AG04449 (cell line): Measurements from ENCODE around the gene SIX5.
A peak's percentile ranks its signal among the peaks of the same experiment; 100 is the strongest.
"Not testable (repeated sequence)": the region's sequence is repeated elsewhere in the genome, so short reads cannot be mapped to it uniquely, and the experiment has no call there.

Source experiments
- CTCF ChIA-PET: fragments of 350-600 bp; formaldehyde crosslinking; extraction: SDS; loops from one replicate; lab custom pipeline; 2021; ENCODE audit warnings: antibody characterized with exemption; lab: Yijun Ruan, JAX
- POLR2A ChIA-PET: fragments of 400-600, 350-600 bp; formaldehyde crosslinking; extraction: SDS; loops from one replicate; lab custom pipeline; 2020; ENCODE audit warnings: antibody characterized with exemption, inconsistent platforms; lab: Yijun Ruan, JAX
- DNase-seq: peaks from one replicate; pipeline ENCODE4 v3.0.0-alpha.2; 2010; ENCODE audit warnings: low read depth, low spot score
- H3K4me3 ChIP-seq: 2 replicates; pipeline ENCODE4 v1.5.1; 2011; ENCODE audit warnings: low read depth, mild to moderate bottlenecking, control low read depth, low read length
- TF ChIP-seq, protein P1 (sequence below): IDR thresholded peaks from one replicate; pipeline ENCODE4 v1.5.1; 2011; ENCODE audit warnings: mild to moderate bottlenecking, moderate library complexity, low read length, control low read depth, inconsistent platforms; ENCODE audit not compliant: insufficient read depth; ENCODE audit errors: missing control alignments

SIX5 gene

DNA sequence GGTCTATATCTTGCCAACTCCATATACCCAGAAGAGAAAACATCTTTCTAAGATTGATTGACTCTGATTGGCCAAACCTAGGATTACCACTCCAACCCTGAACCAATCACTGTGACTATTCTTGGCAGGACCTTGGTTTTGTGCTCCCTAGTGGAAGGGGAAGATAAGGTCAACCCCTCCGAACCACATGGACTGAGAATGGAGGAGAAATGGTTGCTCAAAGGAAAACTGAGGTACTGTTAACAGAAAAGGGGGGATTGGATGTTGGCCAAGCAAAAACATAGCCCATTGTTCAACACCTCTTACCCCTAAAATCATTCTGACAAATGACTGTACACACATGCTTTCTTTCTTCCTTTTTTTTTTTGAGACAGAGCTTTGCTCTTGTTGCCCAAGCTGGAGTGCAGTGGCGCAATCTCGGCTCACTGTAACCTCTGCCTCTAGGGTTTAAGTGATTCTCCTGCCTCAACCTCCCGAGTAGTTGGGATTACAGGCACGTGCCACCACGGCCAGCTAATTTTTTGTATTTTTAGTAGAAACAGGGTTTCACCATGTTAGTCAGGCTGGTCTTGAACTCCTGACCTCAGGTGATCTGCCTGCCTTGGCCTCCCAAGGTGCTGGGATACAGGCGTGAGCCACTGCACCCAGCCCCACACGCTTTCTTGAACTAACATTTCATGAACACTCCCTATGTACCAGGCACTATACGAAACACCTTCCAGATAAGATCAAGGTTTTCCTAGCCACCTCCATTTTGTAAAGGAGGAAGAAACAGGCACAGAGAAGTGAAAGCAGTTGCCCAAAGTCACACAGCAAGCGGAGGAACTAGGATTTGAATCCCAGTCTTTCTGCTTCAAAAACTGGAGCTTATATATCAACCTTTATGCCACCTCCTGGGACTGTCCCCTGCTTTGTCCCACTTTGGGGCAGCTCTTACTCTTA is 29.3 kb downstream of the SIX5 start:
- POLR2A ChIA-PET: interaction anchor here (1.6 kb wide), 1 partner anchor 9 kb away, joined by 5 read pairs; the partner anchor contains the start of gene FBXO46
- no peak for DNase-seq
- no peak overlapping the region for H3K4me3 ChIP-seq
- TF ChIP-seq, protein P1, sequence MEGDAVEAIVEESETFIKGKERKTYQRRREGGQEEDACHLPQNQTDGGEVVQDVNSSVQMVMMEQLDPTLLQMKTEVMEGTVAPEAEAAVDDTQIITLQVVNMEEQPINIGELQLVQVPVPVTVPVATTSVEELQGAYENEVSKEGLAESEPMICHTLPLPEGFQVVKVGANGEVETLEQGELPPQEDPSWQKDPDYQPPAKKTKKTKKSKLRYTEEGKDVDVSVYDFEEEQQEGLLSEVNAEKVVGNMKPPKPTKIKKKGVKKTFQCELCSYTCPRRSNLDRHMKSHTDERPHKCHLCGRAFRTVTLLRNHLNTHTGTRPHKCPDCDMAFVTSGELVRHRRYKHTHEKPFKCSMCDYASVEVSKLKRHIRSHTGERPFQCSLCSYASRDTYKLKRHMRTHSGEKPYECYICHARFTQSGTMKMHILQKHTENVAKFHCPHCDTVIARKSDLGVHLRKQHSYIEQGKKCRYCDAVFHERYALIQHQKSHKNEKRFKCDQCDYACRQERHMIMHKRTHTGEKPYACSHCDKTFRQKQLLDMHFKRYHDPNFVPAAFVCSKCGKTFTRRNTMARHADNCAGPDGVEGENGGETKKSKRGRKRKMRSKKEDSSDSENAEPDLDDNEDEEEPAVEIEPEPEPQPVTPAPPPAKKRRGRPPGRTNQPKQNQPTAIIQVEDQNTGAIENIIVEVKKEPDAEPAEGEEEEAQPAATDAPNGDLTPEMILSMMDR: no peak
- CTCF ChIA-PET: interaction anchor here (2.1 kb wide), 1 partner anchor 13 kb away, joined by 5 read pairs; no protein-coding TSS in a partner anchor

DNA sequence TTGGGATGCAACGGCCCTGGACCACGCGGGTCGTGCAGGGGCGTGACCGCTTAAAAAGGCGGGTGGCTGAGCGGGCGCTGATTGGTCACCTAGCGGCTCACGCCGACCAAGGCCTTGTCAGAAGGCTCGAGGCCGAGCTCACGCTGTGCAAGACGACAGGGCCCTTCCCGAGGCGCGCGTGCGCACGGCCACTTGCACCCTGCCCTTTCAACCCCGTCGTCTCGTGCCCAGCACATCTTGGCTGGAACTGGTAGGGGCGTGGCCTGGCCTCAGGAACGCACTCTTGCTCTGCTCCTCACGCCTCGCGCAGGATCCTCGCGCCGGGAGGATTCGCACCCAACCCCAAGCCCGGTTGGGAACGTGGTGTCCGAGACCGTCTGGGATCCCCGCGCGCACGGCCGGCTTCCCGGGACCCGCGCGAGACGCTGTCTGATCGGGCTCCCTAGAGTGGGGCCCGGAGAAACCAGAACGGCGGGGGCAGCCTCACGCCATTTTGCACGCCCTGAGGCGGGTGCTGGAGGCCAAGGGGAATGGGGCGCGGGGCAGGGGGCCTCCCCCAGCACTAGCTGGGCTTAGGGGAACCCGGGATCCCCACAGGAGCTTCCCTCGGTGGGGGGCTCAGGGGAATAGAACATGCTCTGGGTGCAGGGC is 35.8 kb downstream of the SIX5 start, which contains the start of gene MEIOSIN:
MEIOSIN (plus strand) TSS at position 280 of the 651 bp plus-strand sequence. CDS start 1,938 bp downstream, outside the sequence.
- CTCF ChIA-PET: interaction anchor here (0.7 kb wide), 1 partner anchor 36 kb away, joined by 3 read pairs; the partner anchor contains the start of gene SIX5
- POLR2A ChIA-PET: interaction anchor here (0.6 kb wide), 1 partner anchor 20 kb away, joined by 3 read pairs; no protein-coding TSS in a partner anchor
- no peak within 1 kb of the TSS for H3K4me3 ChIP-seq
- DNase-seq: no peak
- TF ChIP-seq, protein P1: no peak

DNA sequence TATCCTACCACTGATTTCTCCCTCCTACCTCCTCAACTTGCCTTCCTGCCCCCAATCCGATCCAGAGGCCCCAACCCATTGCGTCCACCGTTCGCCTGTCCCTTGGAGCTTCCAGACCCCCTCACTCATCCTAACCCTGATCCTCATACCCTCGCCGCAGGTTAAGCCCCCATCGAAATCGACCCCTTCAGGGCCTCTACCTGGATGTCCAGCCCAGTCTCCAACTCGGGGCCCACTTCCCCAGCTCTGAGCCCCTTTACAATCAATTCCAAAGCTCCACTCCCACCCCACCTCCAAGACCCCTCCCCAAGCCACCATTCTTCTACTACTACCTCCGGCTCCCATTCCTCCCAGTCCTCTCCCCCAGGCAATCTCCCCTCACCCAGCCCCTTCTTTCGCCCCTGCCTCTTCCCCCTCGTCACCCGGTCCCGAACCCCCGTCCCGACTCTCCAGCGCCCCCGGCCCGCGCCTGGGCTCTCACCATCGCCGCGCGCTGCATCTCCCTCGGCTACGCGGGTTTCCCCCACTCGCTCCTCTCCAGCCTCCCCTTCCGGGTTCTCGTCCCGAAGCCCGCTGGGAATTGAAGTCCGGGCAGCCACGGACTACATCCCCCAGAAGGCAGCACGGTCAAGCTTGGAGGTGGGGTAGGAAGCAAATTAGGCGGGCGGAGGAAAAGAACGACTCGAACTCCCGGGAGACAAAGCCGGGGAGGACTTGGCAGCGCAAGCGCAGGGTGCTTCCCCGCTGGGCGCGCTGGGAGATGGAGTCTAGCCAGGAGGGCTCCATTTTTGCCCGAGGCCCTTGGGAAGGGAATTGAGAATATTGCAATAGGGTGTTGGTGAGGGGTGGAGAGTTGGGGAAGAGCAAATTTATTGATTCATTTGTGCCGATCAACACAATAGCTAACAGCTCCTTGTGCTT is 38.4 kb downstream of the SIX5 start, which contains the start of gene FBXO46:
FBXO46 (minus strand) TSS at position 529 of the 921 bp plus-strand sequence. CDS start 17,401 bp downstream, outside the sequence.
- H3K4me3 ChIP-seq: peak within 1 kb of the TSS; percentile 88
- CTCF ChIA-PET: interaction anchor here (1.1 to 2.7 kb wide), 8 partner anchors 14 to 245 kb away, joined by 3 to 19 read pairs (median 6); partner anchors contain the start of genes QPCTL, SIX5 and SNRPD2
- POLR2A ChIA-PET: interaction anchor here (0.6 to 1.4 kb wide), 7 partner anchors 10 to 65 kb away, joined by 3 to 11 read pairs (median 4); partner anchors contain the start of genes QPCTL, SIX5 and SNRPD2
- DNase-seq: peak; percentile 90
- TF ChIP-seq, protein P1: peak; percentile 43

DNA sequence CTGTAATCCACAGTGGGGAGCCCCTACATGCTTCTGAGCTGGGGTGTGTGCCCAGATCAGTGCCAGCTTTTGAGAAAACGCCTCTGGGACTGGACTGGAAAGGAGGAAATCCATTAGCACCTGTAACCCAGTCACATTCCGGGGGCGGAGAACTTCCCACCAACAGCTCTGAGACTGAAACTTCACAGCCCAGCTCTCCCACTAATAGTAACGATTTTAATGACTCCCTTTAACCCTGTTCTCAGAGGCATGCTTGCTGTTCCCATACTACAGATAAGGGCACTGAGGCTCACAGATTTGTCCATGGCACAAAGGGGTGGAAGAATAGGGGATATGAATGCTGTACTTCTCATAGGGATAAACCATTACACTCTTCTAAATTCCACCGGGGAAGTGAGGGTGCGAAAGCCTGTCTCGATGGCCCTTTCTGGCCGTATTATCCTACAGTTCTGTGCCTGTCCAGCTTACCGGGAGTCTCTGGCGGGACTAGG is 39.2 kb downstream of the SIX5 start:
- peak overlapping the region; percentile 88 for H3K4me3 ChIP-seq
- no peak for DNase-seq
- POLR2A ChIA-PET: interaction anchor here (0.7 to 1.4 kb wide), 3 partner anchors 10 to 38 kb away, joined by 3 to 5 read pairs (median 4); partner anchors contain the start of genes QPCTL and SNRPD2
- CTCF ChIA-PET: interaction anchor here (0.8 to 2.7 kb wide), 7 partner anchors 13 to 244 kb away, joined by 3 to 19 read pairs (median 5); partner anchors contain the start of genes QPCTL and SNRPD2
- TF ChIP-seq, protein P1: no peak

DNA sequence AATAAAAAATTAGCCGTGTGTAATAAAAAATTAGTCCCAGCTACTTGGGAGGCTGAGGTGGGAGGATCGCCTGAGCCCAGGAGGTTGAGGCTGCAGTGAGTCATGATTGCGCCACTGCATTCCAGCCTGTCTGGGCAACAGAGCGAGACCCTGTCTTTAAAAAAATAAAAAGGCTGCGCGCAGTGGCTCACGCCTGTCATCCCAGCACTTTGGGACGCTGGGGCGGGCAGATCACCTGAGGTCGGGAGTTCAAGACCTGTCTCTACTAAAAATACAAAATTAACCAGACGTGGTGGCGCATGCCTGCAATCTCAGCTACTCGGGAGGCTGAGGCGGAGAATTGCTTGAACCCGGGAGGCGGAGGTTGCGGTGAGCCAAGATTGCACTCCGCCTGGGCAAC is 40.4 kb downstream of the SIX5 start:
- DNase-seq, CTCF ChIA-PET, H3K4me3 ChIP-seq, POLR2A ChIA-PET: not testable (repeated sequence)

DNA sequence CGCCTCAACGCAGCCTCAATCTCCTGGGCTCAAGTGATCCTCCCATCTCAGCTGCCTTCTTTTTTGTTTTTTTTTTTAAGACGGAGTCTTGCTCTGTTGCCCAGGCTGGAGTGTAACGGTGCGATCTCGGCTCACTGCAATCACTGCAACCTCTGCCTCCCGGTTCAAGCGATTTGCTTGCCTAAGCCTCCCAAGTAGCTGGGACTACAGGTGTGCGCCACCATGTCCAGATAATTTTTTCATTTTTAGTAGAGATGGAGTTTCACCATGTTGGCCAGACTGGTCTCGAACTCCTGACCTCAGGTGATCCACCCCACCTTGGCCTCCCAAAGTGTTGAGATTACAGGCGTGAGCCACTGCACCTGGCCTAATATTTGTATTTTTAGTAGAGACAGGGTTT is 49.0 kb downstream of the SIX5 start:
- H3K4me3 ChIP-seq, POLR2A ChIA-PET, DNase-seq: not testable (repeated sequence)
- CTCF ChIA-PET: interaction anchor here (1.2 to 2.2 kb wide), 2 partner anchors 27 to 79 kb away, joined by 5 to 13 read pairs; partner anchors contain the start of genes QPCTL and SNRPD2
